ENCODE data around the gene EFR3B.
A peak's percentile ranks its signal among the peaks of the same experiment; 100 is the strongest.

Gene EFR3B

GRCh38 chr2:25034081-25034480 is 7.8 kb upstream of the EFR3B start:
- DNase-seq (ENCODE audit: low spot score) = no peak

- DNase-seq (ENCODE audit: low spot score) = no peak
These were observed 6.2 kb upstream of the EFR3B start for GRCh38 chr2:25035537-25036220.

GRCh38 chr2:25036221-25036559 is 5.7 kb upstream of the EFR3B start:
- no peak for DNase-seq (ENCODE audit: low spot score)

DNA sequence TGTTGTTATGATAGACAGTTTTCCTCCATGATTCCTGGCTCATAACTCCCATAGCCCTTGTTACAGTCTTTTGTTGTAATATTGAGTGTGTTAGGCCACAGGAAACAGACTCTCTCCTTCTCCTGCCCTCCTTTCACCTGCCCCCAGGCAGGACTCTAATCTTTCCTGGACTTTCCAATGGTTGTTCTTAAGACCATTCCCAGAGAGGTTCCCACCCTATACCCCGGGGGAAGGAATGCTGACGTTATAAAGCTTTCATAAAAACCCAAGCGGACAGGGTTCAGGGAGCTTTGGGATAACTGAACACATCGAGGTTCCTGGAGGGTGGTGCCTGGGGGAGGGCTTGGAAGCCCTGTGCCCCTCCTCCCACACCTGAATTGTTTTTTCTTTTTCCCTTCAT is 2.8 kb upstream of the EFR3B start:
- no peak for DNase-seq (ENCODE audit: low spot score)

GRCh38 chr2:25041307-25041927 is 459 bp upstream of the EFR3B start:
- DNase-seq (ENCODE audit: low spot score) = peak; percentile 42

DNA sequence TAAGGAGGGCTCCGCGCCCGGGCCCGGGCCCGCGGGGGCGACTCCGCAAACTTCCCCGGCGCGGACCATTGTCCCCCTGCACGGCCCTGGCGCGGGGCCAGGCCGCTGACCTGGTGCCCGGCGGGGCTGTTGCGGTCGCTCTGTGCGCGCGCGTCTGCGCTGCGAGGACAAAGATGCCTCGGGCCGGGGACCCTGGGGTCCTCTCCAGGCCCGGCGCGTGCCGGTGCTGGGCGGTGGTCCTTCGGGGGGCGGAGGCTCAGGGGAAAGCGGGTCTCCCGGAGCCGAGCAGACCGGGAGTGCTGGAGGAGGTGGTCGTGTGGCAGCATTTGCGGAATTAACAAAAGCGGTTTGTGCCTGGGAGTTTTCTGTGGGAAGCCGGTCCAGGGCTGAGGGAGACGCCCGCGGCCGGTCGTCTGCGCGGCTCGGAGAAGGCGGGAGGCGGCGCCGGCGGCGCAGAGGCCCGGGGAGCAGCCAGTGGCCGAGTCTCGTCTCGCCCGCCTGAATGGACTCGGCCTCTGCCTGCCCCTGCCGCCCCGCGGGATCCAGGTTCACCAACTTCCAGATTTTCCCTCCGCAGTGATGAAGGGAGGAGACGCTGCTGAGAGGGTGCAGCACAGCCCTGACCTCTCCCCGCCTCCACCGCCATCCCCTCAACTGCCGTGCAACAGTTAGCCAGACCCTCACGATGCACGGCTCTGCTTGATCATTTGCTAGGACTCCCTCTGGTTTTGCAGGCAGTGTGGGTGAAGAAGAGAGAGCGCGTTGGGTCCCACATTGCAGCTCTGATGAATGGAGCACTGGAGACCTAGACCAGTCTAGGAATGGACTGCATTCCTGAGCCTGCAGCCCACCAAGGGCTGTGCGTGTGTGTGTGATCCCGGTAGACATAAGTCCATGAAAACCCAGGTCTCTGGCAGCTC is 705 bp downstream of the EFR3B start:
- DNase-seq (ENCODE audit: low spot score) = peak; percentile 33

DNA sequence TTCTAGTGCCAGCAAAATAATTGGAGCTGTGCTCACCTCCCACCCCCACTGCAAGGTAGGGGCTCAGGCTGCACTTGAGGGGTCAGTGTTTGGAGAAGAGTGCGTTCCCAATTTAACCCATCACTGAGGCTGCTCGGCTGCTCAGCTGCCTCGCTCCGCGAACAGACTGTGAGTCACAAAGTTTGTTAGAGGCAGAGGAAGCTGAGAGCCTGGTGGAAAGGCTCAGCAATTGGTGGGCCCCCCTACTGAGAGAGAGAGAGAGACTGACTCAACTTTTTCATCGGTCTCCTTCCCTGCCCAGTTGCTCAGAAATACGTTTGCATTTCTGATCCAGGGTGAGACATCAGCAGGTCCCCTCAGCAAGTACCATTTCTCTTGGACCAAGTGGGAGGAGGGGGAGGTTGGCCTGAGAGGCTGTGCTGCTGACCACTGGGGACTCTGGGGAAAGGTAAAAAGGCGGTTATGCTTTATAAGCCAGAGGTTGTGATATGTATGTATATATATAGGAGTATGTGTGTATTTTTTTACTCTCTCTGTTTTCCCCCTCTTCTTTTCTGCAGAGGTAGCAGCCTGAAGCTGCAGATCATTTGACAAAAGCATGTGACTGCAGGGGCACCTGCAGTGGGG is 1.5 kb downstream of the EFR3B start:
- peak; percentile 76 for DNase-seq (ENCODE audit: low spot score)

DNA sequence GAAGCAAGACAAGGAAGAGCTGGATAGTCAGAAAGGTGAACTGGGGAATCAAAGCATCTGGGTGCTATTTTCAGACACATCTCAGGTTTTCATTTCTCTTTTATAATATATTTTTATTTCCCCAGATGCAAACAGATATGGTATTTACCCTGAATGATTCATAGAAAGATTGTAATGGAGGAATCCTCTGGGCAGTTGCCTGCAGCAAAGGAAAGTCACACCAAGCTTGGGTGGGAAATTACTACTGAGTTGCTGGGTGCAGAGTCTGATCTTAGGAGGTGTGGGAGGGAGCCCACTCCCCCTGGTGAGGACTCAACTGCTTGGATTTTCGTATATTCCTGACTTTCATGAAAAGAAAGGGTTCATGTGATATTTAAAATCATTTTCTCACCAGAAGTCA is 2.1 kb downstream of the EFR3B start:
- no peak for DNase-seq (ENCODE audit: low spot score)

- DNase-seq (ENCODE audit: low spot score) = no peak
These were observed 3.1 kb downstream of the EFR3B start for GRCh38 chr2:25044990-25045389.

DNA sequence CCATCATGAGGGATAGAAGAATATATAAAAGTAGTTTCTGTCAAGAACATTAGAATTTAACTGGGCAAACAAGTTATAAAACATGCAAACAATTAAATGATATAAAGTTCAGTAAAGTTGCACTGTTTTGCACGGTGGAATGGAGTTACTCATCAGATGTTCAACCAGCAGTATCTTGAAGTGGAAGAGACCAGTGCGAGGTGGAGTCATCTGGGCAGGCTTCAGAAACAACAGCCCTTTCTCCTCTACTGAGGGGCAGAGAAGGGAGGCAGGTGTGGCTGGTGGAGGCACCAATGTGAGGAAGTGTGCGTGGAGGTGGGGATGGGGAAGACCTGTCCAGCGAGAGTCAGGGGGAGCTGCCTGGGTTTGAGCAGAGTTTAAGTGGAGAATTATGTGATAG is 7.5 kb downstream of the EFR3B start:
- DNase-seq (ENCODE audit: low spot score) = no peak

- no peak for DNase-seq (ENCODE audit: low spot score)
These were observed 8.3 kb downstream of the EFR3B start for GRCh38 chr2:25050128-25050527.

DNA sequence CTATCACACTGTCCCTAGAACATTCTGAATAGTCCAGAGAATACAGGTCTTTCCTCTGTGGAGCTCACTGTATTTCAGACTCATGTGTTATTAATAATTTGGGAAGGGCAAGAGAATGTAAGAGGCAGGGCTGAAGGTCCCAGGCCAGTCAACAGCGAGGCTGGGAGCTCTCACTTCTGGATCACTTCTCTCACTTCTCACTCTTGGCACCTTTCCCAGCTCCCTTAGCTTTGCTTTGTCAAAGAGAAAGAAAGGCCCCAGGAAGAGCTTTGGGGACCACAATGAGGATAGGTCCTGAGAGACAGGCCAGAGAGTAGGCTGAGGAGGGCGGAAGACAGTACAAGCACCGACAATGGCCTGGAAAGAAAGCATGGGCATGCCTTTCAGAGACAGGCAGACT is 11.2 kb downstream of the EFR3B start:
- DNase-seq (ENCODE audit: low spot score) = no peak

DNA sequence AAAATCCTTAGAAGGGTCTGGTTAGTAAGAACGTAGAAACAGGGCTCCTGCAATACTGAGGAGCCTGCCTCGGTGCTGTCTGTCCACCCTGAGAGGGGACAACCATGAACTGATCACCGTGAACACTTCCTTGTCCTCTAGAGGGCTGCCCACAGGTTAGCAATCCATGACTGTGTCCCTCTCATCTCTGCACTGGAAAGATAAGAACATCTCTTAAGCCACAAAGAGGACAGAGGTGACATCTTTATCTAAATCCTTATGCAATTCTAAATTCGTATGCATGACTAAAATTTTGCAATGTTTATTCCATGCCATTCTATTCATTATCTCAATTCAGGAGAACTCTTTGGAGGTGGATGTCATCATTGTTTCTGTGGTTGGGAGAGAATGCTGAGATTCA is 12.8 kb downstream of the EFR3B start:
- DNase-seq (ENCODE audit: low spot score) = no peak

DNA sequence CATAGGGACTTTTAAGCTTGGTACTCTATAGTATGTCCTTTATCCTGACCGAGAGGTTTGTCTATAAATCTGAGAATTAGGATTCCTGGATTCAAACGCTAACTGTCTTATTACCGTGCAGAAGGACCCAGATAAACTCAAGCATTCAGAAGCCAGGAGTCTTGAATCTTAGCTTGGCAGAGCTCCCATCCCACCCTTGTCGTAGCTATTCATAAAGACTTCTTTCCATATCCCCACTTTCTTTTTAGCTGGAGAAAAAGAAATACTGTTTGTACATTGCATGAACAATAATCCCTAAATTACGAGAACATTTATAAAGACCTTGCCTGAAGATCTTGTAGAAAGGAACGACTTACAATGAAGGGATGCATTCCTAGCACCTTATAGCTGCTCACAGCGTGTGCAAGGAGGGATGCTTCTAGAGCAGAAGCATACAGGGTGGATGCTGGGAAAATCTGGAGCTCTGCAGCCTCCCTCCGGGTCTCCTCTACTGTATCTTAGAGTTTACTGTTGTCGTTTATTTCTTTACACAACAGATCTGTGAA is 13.6 kb downstream of the EFR3B start:
- no peak for DNase-seq (ENCODE audit: low spot score)

- no peak for DNase-seq (ENCODE audit: low spot score)
These were observed 14.4 kb downstream of the EFR3B start for GRCh38 chr2:25056098-25056821.

DNA sequence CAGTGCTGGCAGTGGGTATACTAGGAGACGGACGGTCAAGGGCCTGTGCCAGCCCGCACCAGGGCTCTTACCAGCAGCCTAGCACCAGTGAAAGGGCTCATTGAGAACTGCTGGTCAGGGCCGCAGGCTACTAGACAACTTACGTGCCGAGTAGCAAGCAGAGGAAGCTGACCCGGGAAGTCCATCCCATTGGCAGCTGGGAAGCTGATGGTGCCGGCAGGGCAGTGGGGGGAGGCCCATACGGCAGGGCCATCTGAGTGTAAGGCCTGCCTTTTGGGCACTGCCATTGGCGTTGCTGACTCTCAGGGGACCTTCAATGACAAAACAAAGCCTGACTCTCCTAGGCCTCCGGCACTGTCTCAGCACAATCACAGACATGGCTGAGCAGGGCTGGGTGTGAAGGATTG is 20.6 kb downstream of the EFR3B start:
- DNase-seq (ENCODE audit: low spot score) = no peak

DNA sequence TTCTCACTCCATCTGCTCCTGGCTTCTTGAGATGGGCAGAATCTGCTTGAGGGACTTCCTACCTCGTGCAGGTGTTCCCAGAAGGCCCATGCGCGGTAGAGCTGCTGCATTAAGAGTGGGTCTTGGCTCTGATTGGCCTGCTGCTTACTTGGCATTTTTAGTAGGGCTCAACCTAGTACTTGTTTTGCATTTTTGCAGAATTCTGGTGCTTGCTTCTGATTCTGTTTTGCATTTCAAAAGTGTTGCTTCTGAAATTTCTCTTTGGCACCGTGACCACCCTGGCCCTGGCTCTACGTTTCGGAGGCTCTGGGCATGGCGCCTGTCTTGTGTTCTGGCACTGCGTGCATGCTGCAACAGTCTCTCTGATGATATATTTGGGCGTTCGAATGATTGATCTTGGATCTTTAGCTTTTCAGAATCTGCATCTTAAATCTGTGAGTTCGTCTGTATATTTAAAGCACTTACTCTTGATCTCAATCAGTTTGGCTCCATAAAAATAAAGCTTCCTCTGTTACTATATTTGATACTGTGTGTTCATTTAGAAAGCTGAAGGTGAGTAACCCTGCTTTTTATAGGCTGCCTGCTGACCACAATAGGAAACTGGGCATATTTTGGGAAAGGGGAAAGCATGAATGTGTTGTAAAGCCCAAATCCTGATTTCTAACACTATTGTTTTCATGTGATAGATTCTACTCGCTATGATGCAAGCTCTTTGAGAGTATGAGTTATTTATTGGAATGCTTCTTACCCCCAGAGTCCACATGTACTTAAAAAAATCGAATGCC is 22.2 kb downstream of the EFR3B start:
- no peak for DNase-seq (ENCODE audit: low spot score)

DNA sequence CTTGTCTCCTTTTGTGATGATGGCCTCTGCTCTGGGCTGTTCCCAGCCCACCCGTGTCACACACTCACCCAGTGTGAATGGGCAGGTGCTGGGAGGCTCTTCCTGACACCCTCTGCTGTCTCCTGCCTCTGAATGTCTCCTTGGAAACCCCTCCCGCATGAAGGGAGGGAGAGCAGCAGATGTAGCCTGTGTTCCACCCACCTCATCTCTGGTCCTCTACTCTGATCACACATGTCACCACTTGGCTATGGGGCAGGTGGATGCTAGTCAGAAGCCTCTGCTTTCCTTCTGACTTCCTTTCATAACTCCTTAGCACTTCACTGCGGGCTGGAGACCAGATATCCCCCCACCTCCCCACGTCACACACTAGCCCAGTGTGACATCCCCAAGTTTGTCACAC is 23.9 kb downstream of the EFR3B start:
- DNase-seq (ENCODE audit: low spot score) = no peak

DNA sequence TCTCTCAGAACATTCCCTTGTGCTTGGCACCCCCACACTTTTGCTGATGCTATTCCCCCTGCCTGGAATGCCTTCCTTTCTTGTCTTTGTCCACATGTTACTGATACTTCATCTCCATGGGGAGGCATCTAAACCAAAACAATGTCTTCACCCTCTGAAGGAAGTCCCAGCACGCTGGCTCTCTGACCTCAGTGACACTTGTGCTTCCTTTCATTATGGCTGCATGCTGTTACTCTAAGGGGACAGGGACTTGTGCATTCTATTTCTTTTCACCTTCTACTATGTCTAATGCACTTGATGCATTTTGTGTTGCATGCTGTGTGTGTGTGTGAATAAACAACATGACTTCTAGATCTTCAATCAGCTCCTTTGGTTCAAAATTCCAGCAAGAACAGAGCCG is 24.6 kb downstream of the EFR3B start:
- DNase-seq (ENCODE audit: low spot score) = no peak

DNA sequence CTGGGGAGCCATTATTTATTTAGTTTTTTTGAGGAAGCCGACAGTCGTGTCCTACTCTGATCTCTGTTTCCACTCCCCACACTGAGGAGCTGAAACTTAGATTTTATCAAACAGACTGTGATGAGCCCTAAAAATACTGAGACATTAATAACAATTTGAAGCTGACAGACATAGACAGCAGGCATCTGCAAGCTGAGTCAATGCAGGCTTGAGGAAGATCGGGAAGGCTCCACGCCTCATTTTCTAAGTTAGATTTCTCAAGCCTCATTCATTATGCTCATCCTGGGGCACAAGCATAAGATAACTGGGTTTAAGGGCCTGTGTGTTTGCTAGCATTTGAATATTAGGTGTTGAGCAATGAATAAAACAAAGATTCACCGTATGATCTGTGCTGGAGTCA is 26.3 kb downstream of the EFR3B start:
- no peak for DNase-seq (ENCODE audit: low spot score)

DNA sequence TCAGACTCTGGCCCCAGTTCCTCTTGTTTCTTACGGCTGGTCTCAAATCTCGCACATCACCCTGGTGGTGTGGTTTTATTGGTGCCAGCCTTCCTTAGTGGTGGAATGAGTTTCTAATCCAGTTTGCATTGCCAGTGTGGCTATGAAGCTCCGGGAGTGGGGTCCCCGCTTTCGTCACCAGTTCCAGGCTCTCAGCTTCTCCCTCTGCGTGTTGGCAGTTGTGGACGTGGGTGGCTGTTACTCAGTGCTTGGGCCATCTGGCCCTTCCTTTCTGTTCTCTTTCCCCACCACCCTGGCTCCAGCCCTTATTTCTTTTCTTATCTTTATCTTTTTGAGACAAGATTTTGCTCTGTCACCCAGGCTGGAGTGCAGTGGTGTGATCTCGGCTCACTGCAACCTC is 30.1 kb downstream of the EFR3B start:
- no peak for DNase-seq (ENCODE audit: low spot score)

Measured in AG08395 (cell line).